22Rv1 (cell line): ENCODE results near the gene PRKAA1.

ENCODE experiments used
- CTCF ChIP-seq: fragments of 450-650 bp; IDR thresholded peaks from 2 replicates; pipeline ENCODE4 v1.5.1; 2017; ENCODE audit warnings: mild to moderate bottlenecking
- ZFX ChIP-seq: fragments of 450-650 bp; IDR thresholded peaks from 2 replicates; pipeline ENCODE4 v1.6.1; 2017; ENCODE audit warnings: antibody characterized with exemption, borderline replicate concordance

- no peak for TF ChIP-seq CTCF
- no peak for TF ChIP-seq ZFX
Measured at GRCh38 chr5:40781843-40782409, 16.2 kb downstream of the PRKAA1 start.
